Measurements from ENCODE around the gene DDX24. TPM values are rescaled to one million over a fixed set of nuclear protein-coding genes. Genes with fewer than 3 reads are reported as not detected.

The DDX24 gene
- total and polyA plus RNA-seq, 11 donors = 113 to 268 (median 204) TPM

DNA sequence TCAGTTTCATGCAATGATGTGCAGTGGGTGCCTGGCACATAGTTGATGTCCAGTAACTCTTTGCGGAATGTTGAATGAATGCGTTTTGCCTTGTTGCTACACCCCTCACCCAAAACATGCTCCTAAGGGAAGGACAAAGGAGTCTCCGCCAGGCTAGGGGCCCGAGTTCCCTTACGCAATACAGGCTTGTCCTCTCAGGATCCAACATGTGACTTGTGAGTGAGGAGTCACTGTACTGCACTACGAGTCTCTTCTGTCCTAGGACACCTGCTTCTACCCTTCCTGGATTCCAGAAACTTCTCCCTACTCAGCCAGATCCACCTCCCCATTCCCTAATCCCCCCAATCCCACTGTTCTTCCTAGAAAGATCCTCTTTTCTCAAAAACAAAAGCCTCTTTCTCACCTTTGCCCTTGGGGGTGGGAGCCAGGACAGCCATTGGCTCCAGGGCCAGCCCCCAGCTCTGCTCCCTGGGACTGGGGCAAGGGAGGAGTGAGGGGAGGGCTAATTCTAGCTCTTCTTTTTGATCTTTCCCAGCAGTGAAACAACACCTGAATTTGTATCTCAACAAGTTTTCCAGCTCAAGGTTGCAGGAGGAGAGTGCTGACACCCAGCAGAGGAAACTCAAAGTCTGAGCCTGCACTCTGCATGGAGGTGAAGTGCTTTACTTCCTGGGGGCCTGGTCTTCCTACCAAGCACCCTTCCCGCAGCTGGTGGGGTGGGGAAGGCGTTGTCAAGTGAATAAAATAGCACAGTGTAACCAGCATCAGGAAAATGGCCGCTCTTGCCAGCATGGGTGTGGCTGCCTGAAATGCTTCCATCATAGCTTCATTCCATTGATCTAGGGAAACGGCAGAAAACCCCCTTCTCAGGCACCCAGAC is 58.2 kb downstream of the DDX24 start:
- Histone ChIP-seq H3K9me3 (no peaks in the 10 kb centered on the region), H3K4me3 (no peak overlapping the region), H3K27me3 (no peaks in the 10 kb centered on the region), H3K36me3 (no peaks in the 10 kb centered on the region), H3K4me1 (peaks cover 0 to 9% (median 1%) of the 10 kb centered on the region in 12 donors), H3K27ac (no peak overlapping the region)
- intact Hi-C loops (cut with DNase I) = loop anchor here in 1 of 10 donors (10.0 kb wide), 1 partner anchor 818 kb away; the partner anchor contains the start of genes GON7 and UBR7
- TF ChIP-seq, protein P1, sequence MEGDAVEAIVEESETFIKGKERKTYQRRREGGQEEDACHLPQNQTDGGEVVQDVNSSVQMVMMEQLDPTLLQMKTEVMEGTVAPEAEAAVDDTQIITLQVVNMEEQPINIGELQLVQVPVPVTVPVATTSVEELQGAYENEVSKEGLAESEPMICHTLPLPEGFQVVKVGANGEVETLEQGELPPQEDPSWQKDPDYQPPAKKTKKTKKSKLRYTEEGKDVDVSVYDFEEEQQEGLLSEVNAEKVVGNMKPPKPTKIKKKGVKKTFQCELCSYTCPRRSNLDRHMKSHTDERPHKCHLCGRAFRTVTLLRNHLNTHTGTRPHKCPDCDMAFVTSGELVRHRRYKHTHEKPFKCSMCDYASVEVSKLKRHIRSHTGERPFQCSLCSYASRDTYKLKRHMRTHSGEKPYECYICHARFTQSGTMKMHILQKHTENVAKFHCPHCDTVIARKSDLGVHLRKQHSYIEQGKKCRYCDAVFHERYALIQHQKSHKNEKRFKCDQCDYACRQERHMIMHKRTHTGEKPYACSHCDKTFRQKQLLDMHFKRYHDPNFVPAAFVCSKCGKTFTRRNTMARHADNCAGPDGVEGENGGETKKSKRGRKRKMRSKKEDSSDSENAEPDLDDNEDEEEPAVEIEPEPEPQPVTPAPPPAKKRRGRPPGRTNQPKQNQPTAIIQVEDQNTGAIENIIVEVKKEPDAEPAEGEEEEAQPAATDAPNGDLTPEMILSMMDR (IDR thresholded peaks at IDR 0.05) = no peak
- TF ChIP-seq POLR2A (IDR thresholded peaks at IDR 0.05) = no peak
- DNase-seq = no peak
- WGBS, 4 donors = 69 to 78% (median 72%) methylated on average over 10 of the region's 10 CpGs
- no peak for ATAC-seq

DNA sequence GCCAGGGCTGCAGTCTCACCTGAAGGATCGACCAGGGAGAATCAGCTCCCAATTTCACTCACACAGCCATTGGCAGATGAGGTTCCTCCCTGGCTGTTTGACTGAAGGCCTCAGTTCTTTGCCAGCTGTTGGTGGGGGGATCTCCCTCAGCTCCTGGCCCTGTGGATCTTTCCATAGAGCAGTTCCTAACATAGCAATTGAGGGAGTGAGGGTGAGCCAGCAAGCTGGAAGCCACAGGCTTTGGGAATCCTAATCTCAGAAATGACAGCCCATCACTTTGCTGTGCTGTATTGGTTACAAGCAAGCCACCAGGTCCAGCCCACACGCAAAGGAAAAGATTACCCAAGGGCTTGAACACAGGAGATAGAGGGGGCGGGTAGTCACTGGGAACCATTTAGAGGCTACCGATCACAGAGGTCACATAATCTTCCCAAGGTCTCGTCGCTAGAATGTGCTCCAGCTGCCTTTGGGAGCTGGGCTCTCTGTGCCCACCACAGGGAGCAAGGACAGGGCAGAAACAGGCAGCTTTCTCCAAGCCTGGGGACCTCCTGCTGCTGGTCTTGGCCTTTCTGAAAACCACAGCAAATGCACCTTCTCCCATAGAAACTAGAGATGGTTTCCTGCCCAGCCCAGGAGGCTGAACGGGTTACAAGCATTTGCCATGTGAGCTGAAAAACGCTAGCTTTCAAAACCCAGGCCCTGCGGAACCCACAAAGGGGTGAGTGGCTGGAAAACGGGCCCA is 59.4 kb downstream of the DDX24 start:
- Histone ChIP-seq H3K9me3 (no peaks in the 10 kb centered on the region), H3K27me3 (no peaks in the 10 kb centered on the region), H3K27ac (no peak overlapping the region), H3K36me3 (no peaks in the 10 kb centered on the region), H3K4me3 (no peak overlapping the region), H3K4me1 (peaks cover 0 to 4% (median 0%) of the 10 kb centered on the region in 12 donors)
- intact Hi-C loops (cut with DNase I) = loop anchor here in 1 of 10 donors (10.0 kb wide), 1 partner anchor 817 kb away; the partner anchor contains the start of genes GON7 and UBR7
- WGBS, 4 donors = 65 to 70% (median 67%) methylated on average over 10 of the region's 10 CpGs
- TF ChIP-seq POLR2A (IDR thresholded peaks at IDR 0.05) = no peak
- TF ChIP-seq, protein P1 (IDR thresholded peaks at IDR 0.05) = no peak
- no peak for DNase-seq
- ATAC-seq = no peak

DNA sequence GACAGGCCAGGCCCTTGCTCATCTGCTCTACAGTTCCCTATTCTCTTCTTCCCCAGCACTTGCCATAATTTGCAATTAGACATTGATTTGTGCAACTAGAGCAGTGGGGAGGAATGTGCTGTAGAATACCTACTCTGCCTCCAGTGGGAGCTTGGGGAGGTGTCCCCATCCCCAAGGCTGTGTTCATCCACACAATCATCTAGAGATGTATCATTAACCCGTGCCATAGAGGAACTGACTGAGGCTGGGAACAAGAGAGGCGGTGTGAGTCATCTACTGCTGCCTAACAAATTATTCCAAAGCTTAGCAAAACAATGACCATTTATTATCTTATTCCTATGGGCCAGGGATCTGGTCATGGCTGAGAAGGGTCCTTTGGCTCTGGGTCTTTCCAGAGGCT is 60.0 kb downstream of the DDX24 start:
- H3K9me3 ChIP-seq = no peaks in the 10 kb centered on the region
- H3K27ac ChIP-seq = no peak overlapping the region
- H3K4me3 ChIP-seq = no peak overlapping the region
- H3K4me1 ChIP-seq = peaks cover 0 to 2% (median 0%) of the 10 kb centered on the region in 12 donors
- WGBS, 4 donors = 64 to 91% (median 80%) methylated on average over 2 of the region's 2 CpGs
- ATAC-seq (no peak), DNase-seq (no peak)
- TF ChIP-seq, protein P1 (IDR thresholded peaks at IDR 0.05) = no peak
- TF ChIP-seq POLR2A (IDR thresholded peaks at IDR 0.05) = no peak
- intact Hi-C loops (cut with DNase I) = loop anchor here in 1 of 10 donors (10.0 kb wide), 1 partner anchor 816 kb away; the partner anchor contains the start of genes GON7 and UBR7
- no peaks in the 10 kb centered on the region for H3K36me3 ChIP-seq
- no peaks in the 10 kb centered on the region for H3K27me3 ChIP-seq

DNA sequence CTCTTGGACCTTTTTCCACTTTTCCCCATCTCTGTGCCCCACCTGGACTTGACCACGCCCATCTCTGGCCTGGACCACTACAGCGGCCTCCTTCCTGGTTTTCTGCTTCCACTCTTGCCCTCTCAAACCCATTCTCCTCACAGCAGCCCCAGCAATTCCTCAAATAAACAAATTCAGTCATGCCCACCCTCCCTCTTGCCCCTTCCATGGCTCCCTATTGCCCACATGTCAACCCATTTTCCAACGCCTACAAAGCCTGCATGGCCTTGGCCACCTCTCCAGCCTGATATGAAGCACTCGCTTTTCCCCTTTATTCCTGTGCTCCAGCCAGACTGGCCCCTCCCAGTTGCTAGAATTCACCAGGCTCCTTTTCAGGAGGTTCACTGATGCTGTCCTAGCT is 60.7 kb downstream of the DDX24 start:
- ATAC-seq (no peak), DNase-seq (no peak)
- no peak for TF ChIP-seq POLR2A (IDR thresholded peaks at IDR 0.05)
- TF ChIP-seq, protein P1 (IDR thresholded peaks at IDR 0.05) = no peak
- no peak overlapping the region for H3K4me3 ChIP-seq
- H3K27me3 ChIP-seq = no peaks in the 10 kb centered on the region
- H3K9me3 ChIP-seq = no peaks in the 10 kb centered on the region
- WGBS, 4 donors = 89 to 91% (median 89%) methylated on average over 4 of the region's 4 CpGs
- no peaks in the 10 kb centered on the region for H3K4me1 ChIP-seq
- no peaks in the 10 kb centered on the region for H3K36me3 ChIP-seq
- H3K27ac ChIP-seq = no peak overlapping the region
- intact Hi-C loops (cut with DNase I) = loop anchor here in 1 of 10 donors (10.0 kb wide), 1 partner anchor 815 kb away; the partner anchor contains the start of genes GON7 and UBR7

Measured in heart left ventricle (tissue), 16 donors.